ENCODE measurements around the gene MFSD6L. TPM values are rescaled to one million over a fixed set of nuclear protein-coding genes. Genes with fewer than 3 reads are reported as not detected.

The MFSD6L gene
- total RNA-seq, 1 donor from 2014 or later, result 0.92 TPM

Other genes with a start within 250 kb of the MFSD6L start
- gene MYH10, start 168.6 kb downstream of the MFSD6L start, total RNA-seq, result 86.1 TPM
- not detected for gene CCDC42, start 54.5 kb downstream of the MFSD6L start, total RNA-seq
- gene SPDYE4, start 40.8 kb downstream of the MFSD6L start, total RNA-seq, result not detected
- gene PIK3R6, start 68.3 kb upstream of the MFSD6L start, total RNA-seq, result 1.6 TPM
- gene PIK3R5, start 166.3 kb upstream of the MFSD6L start, total RNA-seq, result 1.5 TPM
- gene NTN1, start 222.1 kb upstream of the MFSD6L start, total RNA-seq, result 32.8 TPM

All from tongue (tissue), 1 donor.